ENCODE data around the gene LIFR.

GRCh38 chr5:38497946-38498345 lies 58.5 kb downstream of the LIFR start:
- TF ChIP-seq, protein P1, sequence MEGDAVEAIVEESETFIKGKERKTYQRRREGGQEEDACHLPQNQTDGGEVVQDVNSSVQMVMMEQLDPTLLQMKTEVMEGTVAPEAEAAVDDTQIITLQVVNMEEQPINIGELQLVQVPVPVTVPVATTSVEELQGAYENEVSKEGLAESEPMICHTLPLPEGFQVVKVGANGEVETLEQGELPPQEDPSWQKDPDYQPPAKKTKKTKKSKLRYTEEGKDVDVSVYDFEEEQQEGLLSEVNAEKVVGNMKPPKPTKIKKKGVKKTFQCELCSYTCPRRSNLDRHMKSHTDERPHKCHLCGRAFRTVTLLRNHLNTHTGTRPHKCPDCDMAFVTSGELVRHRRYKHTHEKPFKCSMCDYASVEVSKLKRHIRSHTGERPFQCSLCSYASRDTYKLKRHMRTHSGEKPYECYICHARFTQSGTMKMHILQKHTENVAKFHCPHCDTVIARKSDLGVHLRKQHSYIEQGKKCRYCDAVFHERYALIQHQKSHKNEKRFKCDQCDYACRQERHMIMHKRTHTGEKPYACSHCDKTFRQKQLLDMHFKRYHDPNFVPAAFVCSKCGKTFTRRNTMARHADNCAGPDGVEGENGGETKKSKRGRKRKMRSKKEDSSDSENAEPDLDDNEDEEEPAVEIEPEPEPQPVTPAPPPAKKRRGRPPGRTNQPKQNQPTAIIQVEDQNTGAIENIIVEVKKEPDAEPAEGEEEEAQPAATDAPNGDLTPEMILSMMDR (IDR thresholded peaks at IDR 0.05): peak in 1 of 4 experiments; percentile 31
- no peak for TF ChIP-seq POLR2A (IDR thresholded peaks at IDR 0.05)

All from prostate gland (tissue), 2 donors.